ENCODE results near the gene LHFPL5. TPM values are rescaled to one million over a fixed set of nuclear protein-coding genes. Genes with fewer than 3 reads are reported as not detected.

LHFPL5 gene
- not detected in 2 replicates for total RNA-seq

DNA sequence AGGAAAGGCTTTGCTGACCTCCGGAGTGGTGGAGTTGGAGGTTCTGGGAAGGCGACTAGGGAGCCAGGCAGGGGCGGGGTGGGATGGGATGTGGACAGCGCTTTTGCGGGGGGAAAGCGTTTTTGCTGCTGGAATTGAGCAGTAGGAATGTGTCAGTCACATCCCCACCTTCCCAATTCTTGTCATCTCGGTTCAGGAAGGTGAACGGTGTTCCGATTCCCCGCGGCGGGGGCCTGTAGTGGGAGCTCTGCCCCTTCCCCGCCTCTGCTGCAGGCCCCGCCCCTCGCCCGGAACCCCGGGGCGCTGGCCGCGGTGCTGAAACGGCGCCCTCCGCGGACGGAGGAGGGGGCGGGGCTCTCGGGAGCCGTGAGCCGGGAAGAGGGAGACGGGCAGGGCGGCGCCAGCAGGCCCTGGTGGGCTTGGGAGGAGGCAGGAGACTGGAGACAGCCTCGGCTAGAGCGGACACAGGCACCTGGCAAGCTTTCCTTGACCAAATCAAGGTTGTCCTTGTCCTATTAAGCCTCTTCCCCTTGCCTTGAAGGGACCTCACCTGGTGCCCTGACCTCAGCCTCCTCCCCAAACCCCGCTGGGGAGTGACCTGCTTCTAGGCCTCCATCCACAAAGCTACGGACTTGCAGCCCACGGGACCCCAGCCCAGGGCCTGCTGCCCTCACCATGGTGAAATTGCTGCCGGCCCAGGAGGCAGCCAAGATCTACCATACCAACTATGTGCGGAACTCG is at the start of gene LHFPL5:
TSS of gene LHFPL5 (plus strand) at position 357 of the 741 bp plus-strand sequence. CDS start at position 676, 319 bp downstream.

DNA sequence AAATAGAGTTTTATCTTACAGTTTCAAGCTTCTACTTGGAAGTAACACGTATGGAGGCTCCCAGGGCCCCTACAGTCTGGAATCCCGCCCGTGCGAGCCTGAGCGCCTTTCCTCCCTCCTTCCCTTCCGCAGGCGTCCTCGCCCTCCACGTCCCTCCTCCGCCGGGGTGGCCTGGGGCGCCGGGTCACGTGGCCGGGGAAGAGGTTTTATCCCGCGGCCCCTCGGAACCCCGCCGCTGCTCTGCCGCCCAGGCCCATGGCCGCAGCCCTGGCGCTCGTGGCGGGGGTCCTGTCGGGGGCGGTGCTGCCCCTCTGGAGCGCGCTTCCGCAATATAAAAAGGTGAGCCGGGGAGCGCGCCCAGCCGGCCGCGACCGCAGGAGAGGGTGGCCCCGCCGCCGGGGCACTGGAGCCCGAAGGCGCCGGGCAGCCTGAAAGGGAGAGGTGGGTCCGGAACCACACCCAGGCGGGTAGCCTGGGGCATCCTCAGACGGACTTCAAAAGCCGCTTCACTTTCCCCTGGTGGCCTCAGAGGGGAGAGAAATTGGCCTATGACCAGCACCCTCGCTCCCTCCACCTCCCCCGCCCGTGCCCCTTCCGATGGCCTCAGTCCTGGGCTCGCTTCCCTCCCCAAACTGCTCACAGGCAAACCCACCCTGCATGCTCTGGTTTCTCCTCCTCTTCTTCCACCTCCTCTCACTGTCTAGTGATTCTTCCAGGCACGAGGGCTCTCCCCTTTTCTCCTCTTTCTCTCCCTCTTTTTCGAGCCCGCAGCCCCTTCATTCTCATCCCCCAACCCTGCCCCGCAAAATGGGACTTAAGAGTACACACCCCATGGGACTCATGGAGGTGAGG is 28.6 kb upstream of the LHFPL5 start, which contains the start of gene CLPSL2:
TSS of gene CLPSL2 (plus strand) at position 235 of the 852 bp plus-strand sequence. CDS start at position 256, 21 bp downstream.

DNA sequence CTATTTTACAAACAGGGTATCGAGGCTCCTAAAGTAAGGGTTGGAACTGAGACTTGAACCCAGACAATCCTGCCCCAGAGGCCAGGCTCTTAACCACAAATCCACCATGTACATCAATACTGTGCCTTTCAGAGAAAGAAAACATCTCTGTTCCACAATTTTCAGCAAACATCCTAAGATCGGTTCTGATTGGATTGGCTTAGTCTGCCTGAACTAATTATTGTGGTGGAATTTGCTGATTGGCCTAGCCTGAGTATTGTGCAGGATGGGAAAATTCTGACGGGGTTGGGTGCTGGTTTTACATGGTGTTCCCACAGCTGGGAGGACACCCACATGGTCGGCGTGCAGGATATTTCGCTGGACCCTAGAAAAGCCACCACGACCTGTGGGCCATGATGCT is 24.4 kb upstream of the LHFPL5 start, which contains the start of gene CLPSL1:
TSS of gene CLPSL1 (plus strand) at position 301 of the 400 bp plus-strand sequence. CDS start at position 393, 92 bp downstream.

Other genes with a start within 250 kb of the LHFPL5 start
- 23.7 and 48.2 TPM in 2 replicates for gene FKBP5, start 116.4 kb upstream of the LHFPL5 start, total RNA-seq
- gene ARMC12, start 68.3 kb upstream of the LHFPL5 start, total RNA-seq: 0.09 and 0.19 TPM in 2 replicates
- not detected in 2 replicates for gene CLPSL2, start 28.8 kb upstream of the LHFPL5 start, total RNA-seq
- gene CLPSL1, start 24.3 kb upstream of the LHFPL5 start, total RNA-seq: not detected in 2 replicates
- not detected in 2 replicates for gene CLPS, start 8.0 kb upstream of the LHFPL5 start, total RNA-seq
- gene SRPK1, start 115.7 kb downstream of the LHFPL5 start, total RNA-seq: 64.8 and 68.9 TPM in 2 replicates
- gene SLC26A8, start 219.3 kb downstream of the LHFPL5 start, total RNA-seq: not detected in 2 replicates
- 38.7 and 44.2 TPM in 2 replicates for gene MAPK14, start 222.5 kb downstream of the LHFPL5 start, total RNA-seq